Neural progenitor cell (in vitro differentiated cells): Measurements from ENCODE around the gene STOML1.

Experiments used
- EZH2 ChIP-seq: fragments of 200-600 bp; sonication (generic); IDR thresholded peaks from 2 replicates; pipeline ENCODE4 v1.6.1; 2017; ENCODE audit warnings: antibody characterized with exemption, mild to moderate bottlenecking, moderate library complexity
- EZH2phosphoT487 ChIP-seq: fragments of 200-600 bp; sonication (generic); IDR thresholded peaks from 2 replicates; pipeline ENCODE4 v1.6.1; 2017; ENCODE audit warnings: antibody characterized with exemption
- TF ChIP-seq, protein P1 (sequence below): fragments of 200-600 bp; sonication (generic); IDR thresholded peaks from 2 replicates; pipeline ENCODE4 v1.5.1; 2017; ENCODE audit warnings: antibody characterized with exemption, mild to moderate bottlenecking

DNA sequence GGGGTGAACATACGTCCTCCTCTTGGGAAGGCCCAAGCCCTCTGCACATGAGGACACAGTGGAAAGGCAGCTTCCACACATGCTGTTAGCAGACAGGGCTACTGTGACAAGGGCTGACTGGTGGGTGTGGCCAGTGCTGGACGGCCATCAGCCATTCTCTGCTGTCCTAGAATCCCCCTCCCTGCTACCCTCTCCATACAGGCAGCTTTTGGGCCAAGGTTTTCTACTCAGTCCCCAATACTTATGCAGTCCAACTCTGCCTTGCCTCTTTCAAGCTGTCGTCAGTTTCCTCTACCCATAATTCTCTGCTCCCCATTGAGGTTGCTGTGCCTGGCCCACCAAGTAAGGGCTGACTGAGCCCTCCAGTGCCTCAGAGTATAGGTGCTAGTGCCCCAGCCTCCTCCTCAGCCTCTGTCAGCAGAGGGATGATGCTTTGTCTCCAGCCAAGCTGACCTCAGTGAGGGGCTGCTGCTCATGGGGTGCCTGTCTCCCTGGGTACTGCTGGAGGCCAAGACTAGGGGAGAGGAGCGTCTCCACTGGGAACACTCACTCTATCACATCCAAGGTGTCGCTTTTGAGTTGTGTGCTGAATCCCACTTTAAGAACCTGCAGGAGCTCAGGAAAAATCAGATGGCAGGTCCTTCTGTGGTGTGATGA lies 63.0 kb downstream of the STOML1 start:
- TF ChIP-seq, protein P1, sequence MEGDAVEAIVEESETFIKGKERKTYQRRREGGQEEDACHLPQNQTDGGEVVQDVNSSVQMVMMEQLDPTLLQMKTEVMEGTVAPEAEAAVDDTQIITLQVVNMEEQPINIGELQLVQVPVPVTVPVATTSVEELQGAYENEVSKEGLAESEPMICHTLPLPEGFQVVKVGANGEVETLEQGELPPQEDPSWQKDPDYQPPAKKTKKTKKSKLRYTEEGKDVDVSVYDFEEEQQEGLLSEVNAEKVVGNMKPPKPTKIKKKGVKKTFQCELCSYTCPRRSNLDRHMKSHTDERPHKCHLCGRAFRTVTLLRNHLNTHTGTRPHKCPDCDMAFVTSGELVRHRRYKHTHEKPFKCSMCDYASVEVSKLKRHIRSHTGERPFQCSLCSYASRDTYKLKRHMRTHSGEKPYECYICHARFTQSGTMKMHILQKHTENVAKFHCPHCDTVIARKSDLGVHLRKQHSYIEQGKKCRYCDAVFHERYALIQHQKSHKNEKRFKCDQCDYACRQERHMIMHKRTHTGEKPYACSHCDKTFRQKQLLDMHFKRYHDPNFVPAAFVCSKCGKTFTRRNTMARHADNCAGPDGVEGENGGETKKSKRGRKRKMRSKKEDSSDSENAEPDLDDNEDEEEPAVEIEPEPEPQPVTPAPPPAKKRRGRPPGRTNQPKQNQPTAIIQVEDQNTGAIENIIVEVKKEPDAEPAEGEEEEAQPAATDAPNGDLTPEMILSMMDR = no peak
- no peak for TF ChIP-seq EZH2
- no peak for TF ChIP-seq EZH2phosphoT487
